ENCODE data around the gene NFIB. TPM values are rescaled to one million over a fixed set of nuclear protein-coding genes. Genes with fewer than 3 reads are reported as not detected.

The NFIB gene
- total and polyA plus RNA-seq, 7 experiments from 2014 or later, result 0.32 TPM; not detected in 6

- H3K27me3 ChIP-seq (ENCODE audit: control insufficient read depth in 2 of 2, insufficient read depth in 2 of 2, low read length in 2 of 2), result peaks cover 0 to 21% of the 10 kb centered on the region in 2 donors
- Mint-ChIP-seq H3K9me3 (peaks cover 0 to 16% (median 6%) of the 10 kb centered on the region in 11 donors), H3K27ac (no peak overlapping the region)
These were observed 2.8 kb upstream of the NFIB start for GRCh38 chr9:14316602-14317300.

GRCh38 chr9:14315875-14316601 lies 2.1 kb upstream of the NFIB start:
- H3K4me1 Mint-ChIP-seq, result peaks cover 14 to 34% (median 29%) of the 10 kb centered on the region in 7 donors
- Histone ChIP-seq H3K4me3 (ENCODE audit: low read length) (no peak overlapping the region), H3K4me1 (ENCODE audit: control insufficient read depth in 2 of 2, insufficient read depth in 2 of 2, low read length in 2 of 2) (peaks cover 0 to 4% of the 10 kb centered on the region in 2 donors), H3K36me3 (ENCODE audit: control insufficient read depth in 2 of 3, insufficient read depth in 3 of 3, low read length in 3 of 3) (no peaks in the 10 kb centered on the region), H3K9me3 (ENCODE audit: control insufficient read depth in 2 of 3, low read length in 3 of 3) (no peaks in the 10 kb centered on the region), H3K27ac (ENCODE audit: low read depth, low read length) (no peak overlapping the region), H3K27me3 (ENCODE audit: control insufficient read depth in 2 of 2, insufficient read depth in 2 of 2, low read length in 2 of 2) (peaks cover 0 to 25% of the 10 kb centered on the region in 2 donors)
- intact Hi-C loops (cut with micrococcal nuclease), result no loop called here
- H3K36me3 Mint-ChIP-seq, result peaks cover 0 to 6% (median 4%) of the 10 kb centered on the region in 5 donors
- peaks cover 53 to 81% (median 75%) of the 10 kb centered on the region in 5 donors for H3K27me3 Mint-ChIP-seq
- peak overlapping the region; percentile 70 to 88 (median 83) for H3K4me3 Mint-ChIP-seq
- ChIA-PET CTCF (no interaction called here), POLR2A (no interaction called here)
- ATAC-seq, result no peak
- H3K9me3 Mint-ChIP-seq, result peaks cover 0 to 16% (median 6%) of the 10 kb centered on the region in 11 donors
- H3K27ac Mint-ChIP-seq, result peak overlapping the region in 3 of 9 donors; percentile 37 to 74 (median 43)
- DNase-seq, result no peak

More at GRCh38 chr9:14316602-14317300, 2.8 kb upstream of the NFIB start:
- H3K4me3 ChIP-seq (ENCODE audit: low read length), result no peak overlapping the region
- H3K36me3 Mint-ChIP-seq, result peaks cover 0 to 6% (median 4%) of the 10 kb centered on the region in 5 donors
- ChIA-PET CTCF (no interaction called here), POLR2A (no interaction called here)
- peak overlapping the region; percentile 12 to 88 (median 68) for H3K4me3 Mint-ChIP-seq
- H3K9me3 ChIP-seq (ENCODE audit: control insufficient read depth in 2 of 3, low read length in 3 of 3), result no peaks in the 10 kb centered on the region
- peaks cover 0 to 4% of the 10 kb centered on the region in 2 donors for H3K4me1 ChIP-seq (ENCODE audit: control insufficient read depth in 2 of 2, insufficient read depth in 2 of 2, low read length in 2 of 2)
- no peaks in the 10 kb centered on the region for H3K36me3 ChIP-seq (ENCODE audit: control insufficient read depth in 2 of 3, insufficient read depth in 3 of 3, low read length in 3 of 3)
- intact Hi-C loops (cut with micrococcal nuclease), result no loop called here
- no peak for ATAC-seq
- H3K27me3 Mint-ChIP-seq, result peaks cover 50 to 84% (median 77%) of the 10 kb centered on the region in 5 donors
- H3K27ac ChIP-seq (ENCODE audit: low read depth, low read length), result no peak overlapping the region
- DNase-seq, result no peak
- peaks cover 15 to 40% (median 34%) of the 10 kb centered on the region in 7 donors for H3K4me1 Mint-ChIP-seq

GRCh38 chr9:14314929-14315874 lies 1.3 kb upstream of the NFIB start:
- H3K27me3 ChIP-seq (ENCODE audit: control insufficient read depth in 2 of 2, insufficient read depth in 2 of 2, low read length in 2 of 2), result peaks cover 0 to 25% of the 10 kb centered on the region in 2 donors
- ATAC-seq, result peak; percentile 54
- intact Hi-C loops (cut with micrococcal nuclease), result loop anchor here in 1 of 2 donors (1.0 kb wide), 1 partner anchor 7 kb away; no protein-coding TSS in a partner anchor
- Mint-ChIP-seq H3K27me3 (peaks cover 51 to 77% (median 66%) of the 10 kb centered on the region in 5 donors), H3K4me1 (peaks cover 10 to 31% (median 25%) of the 10 kb centered on the region in 7 donors), H3K36me3 (peaks cover 0 to 6% (median 4%) of the 10 kb centered on the region in 5 donors), H3K9me3 (peaks cover 0 to 16% (median 6%) of the 10 kb centered on the region in 11 donors), H3K27ac (no peak overlapping the region), H3K4me3 (peak overlapping the region; percentile 75 to 88 (median 82))
- CTCF ChIA-PET, result no interaction called here
- DNase-seq, result peak in 2 of 9 donors; percentile 8 to 24
- peaks cover 0 to 4% of the 10 kb centered on the region in 2 donors for H3K4me1 ChIP-seq (ENCODE audit: control insufficient read depth in 2 of 2, insufficient read depth in 2 of 2, low read length in 2 of 2)
- H3K27ac ChIP-seq (ENCODE audit: low read depth, low read length), result no peak overlapping the region
- H3K4me3 ChIP-seq (ENCODE audit: low read length), result peak overlapping the region; percentile 27
- H3K9me3 ChIP-seq (ENCODE audit: control insufficient read depth in 2 of 3, low read length in 3 of 3), result no peaks in the 10 kb centered on the region
- H3K36me3 ChIP-seq (ENCODE audit: control insufficient read depth in 2 of 3, insufficient read depth in 3 of 3, low read length in 3 of 3), result no peaks in the 10 kb centered on the region
- POLR2A ChIA-PET, result no interaction called here

GRCh38 chr9:14314424-14314928 lies 535 bp upstream of the NFIB start:
- DNase-seq (no peak), ATAC-seq (no peak)
- Mint-ChIP-seq H3K4me3 (peak overlapping the region; percentile 74 to 87 (median 82)), H3K27me3 (peaks cover 51 to 75% (median 68%) of the 10 kb centered on the region in 5 donors), H3K9me3 (peaks cover 0 to 16% (median 6%) of the 10 kb centered on the region in 11 donors), H3K36me3 (peaks cover 0 to 6% (median 4%) of the 10 kb centered on the region in 5 donors), H3K4me1 (peaks cover 10 to 31% (median 25%) of the 10 kb centered on the region in 7 donors), H3K27ac (peak overlapping the region in 1 of 9 donors; percentile 49)
- Histone ChIP-seq H3K9me3 (ENCODE audit: control insufficient read depth in 2 of 3, low read length in 3 of 3) (no peaks in the 10 kb centered on the region), H3K4me1 (ENCODE audit: control insufficient read depth in 2 of 2, insufficient read depth in 2 of 2, low read length in 2 of 2) (peaks cover 0 to 4% of the 10 kb centered on the region in 2 donors), H3K36me3 (ENCODE audit: control insufficient read depth in 2 of 3, insufficient read depth in 3 of 3, low read length in 3 of 3) (no peaks in the 10 kb centered on the region), H3K27me3 (ENCODE audit: control insufficient read depth in 2 of 2, insufficient read depth in 2 of 2, low read length in 2 of 2) (peaks cover 0 to 25% of the 10 kb centered on the region in 2 donors), H3K27ac (ENCODE audit: low read depth, low read length) (no peak overlapping the region), H3K4me3 (ENCODE audit: low read length) (peak overlapping the region; percentile 27)
- CTCF ChIA-PET, result no interaction called here
- POLR2A ChIA-PET, result no interaction called here
- intact Hi-C loops (cut with micrococcal nuclease), result loop anchor here in 1 of 2 donors (1.0 kb wide), 1 partner anchor 8 kb away; no protein-coding TSS in a partner anchor

GRCh38 chr9:14313378-14313940 lies 482 bp downstream of the NFIB start:
- DNase-seq, result no peak

More at GRCh38 chr9:14313378-14313940, 482 bp downstream of the NFIB start:
- H3K9me3 ChIP-seq (ENCODE audit: control insufficient read depth in 2 of 3, low read length in 3 of 3), result no peaks in the 10 kb centered on the region
- POLR2A ChIA-PET, result no interaction called here
- peaks cover 0 to 25% of the 10 kb centered on the region in 2 donors for H3K27me3 ChIP-seq (ENCODE audit: control insufficient read depth in 2 of 2, insufficient read depth in 2 of 2, low read length in 2 of 2)
- Mint-ChIP-seq H3K4me1 (peaks cover 10 to 31% (median 25%) of the 10 kb centered on the region in 7 donors), H3K27ac (peak overlapping the region in 1 of 9 donors; percentile 69), H3K27me3 (peaks cover 50 to 75% (median 69%) of the 10 kb centered on the region in 5 donors), H3K9me3 (peaks cover 0 to 16% (median 6%) of the 10 kb centered on the region in 11 donors), H3K4me3 (peak overlapping the region; percentile 69 to 86 (median 82)), H3K36me3 (peaks cover 0 to 6% (median 4%) of the 10 kb centered on the region in 5 donors)
- ATAC-seq, result no peak
- no peaks in the 10 kb centered on the region for H3K36me3 ChIP-seq (ENCODE audit: control insufficient read depth in 2 of 3, insufficient read depth in 3 of 3, low read length in 3 of 3)
- CTCF ChIA-PET, result no interaction called here
- intact Hi-C loops (cut with micrococcal nuclease), result loop anchor here in 1 of 2 donors (2.0 kb wide), 1 partner anchor 35 kb away; no protein-coding TSS in a partner anchor
- H3K27ac ChIP-seq (ENCODE audit: low read depth, low read length), result no peak overlapping the region
- H3K4me1 ChIP-seq (ENCODE audit: control insufficient read depth in 2 of 2, insufficient read depth in 2 of 2, low read length in 2 of 2), result peaks cover 0 to 4% of the 10 kb centered on the region in 2 donors
- H3K4me3 ChIP-seq (ENCODE audit: low read length), result no peak overlapping the region

Measured in naive thymus-derived CD4-positive, alpha-beta T cell (primary cell).